GM23338 (cell line): ENCODE data around the gene OR52I1. TPM values are rescaled to one million over a fixed set of nuclear protein-coding genes. Genes with fewer than 3 reads are reported as not detected.

Source experiments
- ATAC-seq: fragments of 200-7000 bp; cut with Tn5 transposase; 3 replicates; pipeline ENCODE4 v1.9.1; 2020
- DNase-seq: peaks from one replicate; pipeline ENCODE4 v3.0.0-alpha.2; 2015; ENCODE audit warnings: low spot score
- H2AFZ ChIP-seq: fragments of 200-600 bp; sonication (generic); 2 replicates; pipeline ENCODE4 v1.8.0; 2016; ENCODE audit warnings: antibody characterized with exemption, mild to moderate bottlenecking, moderate library complexity
- H3F3A ChIP-seq: fragments of 200-600 bp; sonication (generic); replicated peaks from 2 replicates; pipeline ENCODE4 v1.8.0; 2017; ENCODE audit warnings: antibody characterized with exemption, mixed run types, low read depth
- H3K27ac ChIP-seq: fragments of 200-600 bp; sonication (generic); 2 replicates; pipeline ENCODE4 v1.6.1; 2016; ENCODE audit warnings: low read depth
- H3K27me3 ChIP-seq: fragments of 200-600 bp; sonication (generic); 2 replicates; pipeline ENCODE4 v1.8.0; 2016; ENCODE audit warnings: mild to moderate bottlenecking, mixed run types, moderate library complexity; ENCODE audit not compliant: insufficient read depth
- H3K36me3 ChIP-seq: fragments of 200-600 bp; sonication (generic); 2 replicates; pipeline ENCODE4 v1.8.0; 2016; ENCODE audit warnings: mild to moderate bottlenecking; ENCODE audit not compliant: insufficient read depth
- H3K4me1 ChIP-seq: fragments of 200-600 bp; sonication (generic); 2 replicates; pipeline ENCODE4 v1.8.0; 2016; ENCODE audit warnings: mild to moderate bottlenecking, moderate library complexity; ENCODE audit not compliant: insufficient read depth
- H3K4me2 ChIP-seq: fragments of 200-600 bp; sonication (generic); 2 replicates; pipeline ENCODE4 v1.7.1; 2017; ENCODE audit warnings: mixed run types
- H3K4me3 ChIP-seq: fragments of 200-600 bp; sonication (generic); 2 replicates; pipeline ENCODE4 v1.6.1; 2016; ENCODE audit warnings: mixed run types
- H3K79me2 ChIP-seq: fragments of 200-600 bp; sonication (generic); replicated peaks from 2 replicates; pipeline ENCODE4 v1.8.0; 2017; ENCODE audit warnings: mild to moderate bottlenecking; ENCODE audit not compliant: insufficient read depth
- H3K9me2 ChIP-seq: fragments of 200-600 bp; sonication (generic); 2 replicates; pipeline ENCODE4 v1.8.0; 2017; ENCODE audit not compliant: insufficient read depth
- H4K20me1 ChIP-seq: fragments of 200-600 bp; sonication (generic); replicated peaks from 2 replicates; pipeline ENCODE4 v1.8.0; 2017; ENCODE audit warnings: mild to moderate bottlenecking; ENCODE audit not compliant: insufficient read depth
- H3K27ac Mint-ChIP-seq: 2 replicates; pipeline ENCODE4 v1.8.0; 2020; ENCODE audit warnings: inconsistent platforms, mild to moderate bottlenecking, moderate library complexity, mixed read lengths
- H3K27me3 Mint-ChIP-seq: 3 replicates; pipeline ENCODE4 v1.8.0; 2022; ENCODE audit warnings: low read depth, mild to moderate bottlenecking, moderate library complexity, mixed read lengths, inconsistent platforms; ENCODE audit not compliant: insufficient read depth, poor library complexity
- H3K36me3 Mint-ChIP-seq: 3 replicates; pipeline ENCODE4 v1.8.0; 2021; ENCODE audit warnings: low read depth, mild to moderate bottlenecking, inconsistent platforms, moderate library complexity, mixed read lengths
- H3K4me1 Mint-ChIP-seq: 3 replicates; pipeline ENCODE4 v1.8.0; 2020; ENCODE audit warnings: mild to moderate bottlenecking, inconsistent platforms, mixed read lengths
- H3K4me3 Mint-ChIP-seq: 3 replicates; pipeline ENCODE4 v1.8.0; 2021; ENCODE audit warnings: moderate library complexity, mild to moderate bottlenecking, inconsistent platforms, mixed read lengths
- H3K9me3 Mint-ChIP-seq: 3 replicates; pipeline ENCODE4 v1.8.0; 2020; ENCODE audit warnings: moderate library complexity, mild to moderate bottlenecking, inconsistent platforms, mixed read lengths
- CREB1 ChIP-seq: fragments of 250-450 bp; sonication (Bioruptor Pico); IDR thresholded peaks from 2 replicates; pipeline ENCODE4 v1.5.0; 2020; ENCODE audit warnings: low read depth, mild to moderate bottlenecking, moderate library complexity
- CTCF ChIP-seq, 2 experiments: fragments of 200-600 bp in 1 of 2; sonication (generic) in 1 of 2; conservative IDR thresholded peaks; 2 replicates each; pipeline versions ENCODE4 v1.5.1 to v1.6.1; 2016 to 2017; ENCODE audit warnings: antibody characterized with exemption in 2 of 2, low read depth in 2 of 2, mild to moderate bottlenecking in 2 of 2, moderate library complexity in 1 of 2
- EZH2 ChIP-seq: fragments of 200-600 bp; sonication (generic); IDR thresholded peaks from one replicate; pipeline ENCODE4 v1.8.0; 2017; ENCODE audit warnings: antibody characterized with exemption, mild to moderate bottlenecking, low read depth; ENCODE audit not compliant: unreplicated experiment
- NANOG ChIP-seq: IDR thresholded peaks from 2 replicates; pipeline ENCODE4 v1.6.1; 2016; ENCODE audit warnings: antibody characterized with exemption, borderline replicate concordance
- POLR2AphosphoS5 ChIP-seq: IDR thresholded peaks from 2 replicates; pipeline ENCODE4 v1.6.1; 2016; ENCODE audit warnings: antibody characterized with exemption, low read depth
- REST ChIP-seq: IDR thresholded peaks from one replicate; pipeline ENCODE4 v1.6.1; 2018; ENCODE audit warnings: antibody characterized with exemption; ENCODE audit not compliant: unreplicated experiment
- ZNF114 ChIP-seq: fragments of 250-450 bp; sonication (Bioruptor Pico); IDR thresholded peaks from 2 replicates; pipeline ENCODE4 v1.5.0; 2020; ENCODE audit warnings: mild to moderate bottlenecking, moderate library complexity
- polyA plus RNA-seq: library from polyadenylated mRNA; unstranded; fragments of >200 nt; fragmentation: Nextera tagmentation; extraction: Ambion mirVana; gene quantifications from 2 replicates; pipeline ENCODE4 v1.2.1, GENCODE V29; 2016
- total RNA-seq: library from RNA; depleted of rRNA; stranded (reverse); fragments of >200 nt; shearing (Covaris generic); gene quantifications from 2 replicates; pipeline ENCODE4 v1.2.3, GENCODE V29; 2014
- TF ChIP-seq, protein P1 (sequence below): IDR thresholded peaks from 2 replicates; pipeline ENCODE4 v1.6.1; 2016; ENCODE audit warnings: antibody characterized with exemption
- TF ChIP-seq, protein P2 (sequence below): fragments of 250-450 bp; sonication (Bioruptor Pico); IDR thresholded peaks from 2 replicates; pipeline ENCODE4 v1.5.0; 2020; ENCODE audit warnings: mild to moderate bottlenecking, moderate library complexity

Gene OR52I1
- total and polyA plus RNA-seq, 2 experiments from 2014 or later, result not detected

DNA sequence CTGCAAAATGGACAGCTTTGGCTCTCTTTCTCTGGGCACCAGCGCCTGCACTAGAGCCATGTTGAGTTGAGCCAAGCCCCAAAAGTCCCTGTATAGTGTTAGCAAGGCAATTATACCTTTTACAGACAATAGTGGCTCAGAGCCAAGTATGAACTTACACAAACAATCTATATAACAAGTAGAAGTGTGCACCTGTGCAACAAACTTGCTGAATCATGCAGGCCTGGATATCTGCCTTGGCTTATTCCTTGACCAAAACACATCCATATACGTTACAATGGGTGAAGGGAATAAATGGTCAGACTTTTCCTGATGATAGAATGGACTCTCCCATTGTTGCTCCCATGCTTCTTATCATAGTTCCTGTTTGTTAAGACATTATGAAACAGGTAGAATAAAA is 16.1 kb upstream of the OR52I1 start:
- no peaks in the 10 kb centered on the region; the same call in 2 of the 3 replicates for H3K9me3 Mint-ChIP-seq

More for the DNA sequence above, 16.1 kb upstream of the OR52I1 start:
- H3K4me3 Mint-ChIP-seq, result no peak overlapping the region
- ATAC-seq, result no peak
- H3K4me1 ChIP-seq, result no peaks in the 10 kb centered on the region
- no peaks in the 10 kb centered on the region for H4K20me1 ChIP-seq
- no peak overlapping the region for H2AFZ ChIP-seq
- DNase-seq, result no peak
- no peak overlapping the region for H3K4me3 ChIP-seq
- H3K79me2 ChIP-seq, result no peaks in the 10 kb centered on the region
- no peaks in the 10 kb centered on the region for H3K4me1 Mint-ChIP-seq
- H3K27me3 ChIP-seq, result no peaks in the 10 kb centered on the region
- no peak for TF ChIP-seq REST
- TF ChIP-seq NANOG, result no peak
- TF ChIP-seq, protein P1, sequence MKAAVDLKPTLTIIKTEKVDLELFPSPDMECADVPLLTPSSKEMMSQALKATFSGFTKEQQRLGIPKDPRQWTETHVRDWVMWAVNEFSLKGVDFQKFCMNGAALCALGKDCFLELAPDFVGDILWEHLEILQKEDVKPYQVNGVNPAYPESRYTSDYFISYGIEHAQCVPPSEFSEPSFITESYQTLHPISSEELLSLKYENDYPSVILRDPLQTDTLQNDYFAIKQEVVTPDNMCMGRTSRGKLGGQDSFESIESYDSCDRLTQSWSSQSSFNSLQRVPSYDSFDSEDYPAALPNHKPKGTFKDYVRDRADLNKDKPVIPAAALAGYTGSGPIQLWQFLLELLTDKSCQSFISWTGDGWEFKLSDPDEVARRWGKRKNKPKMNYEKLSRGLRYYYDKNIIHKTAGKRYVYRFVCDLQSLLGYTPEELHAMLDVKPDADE, result no peak
- no peak for TF ChIP-seq POLR2AphosphoS5
- TF ChIP-seq, protein P2, sequence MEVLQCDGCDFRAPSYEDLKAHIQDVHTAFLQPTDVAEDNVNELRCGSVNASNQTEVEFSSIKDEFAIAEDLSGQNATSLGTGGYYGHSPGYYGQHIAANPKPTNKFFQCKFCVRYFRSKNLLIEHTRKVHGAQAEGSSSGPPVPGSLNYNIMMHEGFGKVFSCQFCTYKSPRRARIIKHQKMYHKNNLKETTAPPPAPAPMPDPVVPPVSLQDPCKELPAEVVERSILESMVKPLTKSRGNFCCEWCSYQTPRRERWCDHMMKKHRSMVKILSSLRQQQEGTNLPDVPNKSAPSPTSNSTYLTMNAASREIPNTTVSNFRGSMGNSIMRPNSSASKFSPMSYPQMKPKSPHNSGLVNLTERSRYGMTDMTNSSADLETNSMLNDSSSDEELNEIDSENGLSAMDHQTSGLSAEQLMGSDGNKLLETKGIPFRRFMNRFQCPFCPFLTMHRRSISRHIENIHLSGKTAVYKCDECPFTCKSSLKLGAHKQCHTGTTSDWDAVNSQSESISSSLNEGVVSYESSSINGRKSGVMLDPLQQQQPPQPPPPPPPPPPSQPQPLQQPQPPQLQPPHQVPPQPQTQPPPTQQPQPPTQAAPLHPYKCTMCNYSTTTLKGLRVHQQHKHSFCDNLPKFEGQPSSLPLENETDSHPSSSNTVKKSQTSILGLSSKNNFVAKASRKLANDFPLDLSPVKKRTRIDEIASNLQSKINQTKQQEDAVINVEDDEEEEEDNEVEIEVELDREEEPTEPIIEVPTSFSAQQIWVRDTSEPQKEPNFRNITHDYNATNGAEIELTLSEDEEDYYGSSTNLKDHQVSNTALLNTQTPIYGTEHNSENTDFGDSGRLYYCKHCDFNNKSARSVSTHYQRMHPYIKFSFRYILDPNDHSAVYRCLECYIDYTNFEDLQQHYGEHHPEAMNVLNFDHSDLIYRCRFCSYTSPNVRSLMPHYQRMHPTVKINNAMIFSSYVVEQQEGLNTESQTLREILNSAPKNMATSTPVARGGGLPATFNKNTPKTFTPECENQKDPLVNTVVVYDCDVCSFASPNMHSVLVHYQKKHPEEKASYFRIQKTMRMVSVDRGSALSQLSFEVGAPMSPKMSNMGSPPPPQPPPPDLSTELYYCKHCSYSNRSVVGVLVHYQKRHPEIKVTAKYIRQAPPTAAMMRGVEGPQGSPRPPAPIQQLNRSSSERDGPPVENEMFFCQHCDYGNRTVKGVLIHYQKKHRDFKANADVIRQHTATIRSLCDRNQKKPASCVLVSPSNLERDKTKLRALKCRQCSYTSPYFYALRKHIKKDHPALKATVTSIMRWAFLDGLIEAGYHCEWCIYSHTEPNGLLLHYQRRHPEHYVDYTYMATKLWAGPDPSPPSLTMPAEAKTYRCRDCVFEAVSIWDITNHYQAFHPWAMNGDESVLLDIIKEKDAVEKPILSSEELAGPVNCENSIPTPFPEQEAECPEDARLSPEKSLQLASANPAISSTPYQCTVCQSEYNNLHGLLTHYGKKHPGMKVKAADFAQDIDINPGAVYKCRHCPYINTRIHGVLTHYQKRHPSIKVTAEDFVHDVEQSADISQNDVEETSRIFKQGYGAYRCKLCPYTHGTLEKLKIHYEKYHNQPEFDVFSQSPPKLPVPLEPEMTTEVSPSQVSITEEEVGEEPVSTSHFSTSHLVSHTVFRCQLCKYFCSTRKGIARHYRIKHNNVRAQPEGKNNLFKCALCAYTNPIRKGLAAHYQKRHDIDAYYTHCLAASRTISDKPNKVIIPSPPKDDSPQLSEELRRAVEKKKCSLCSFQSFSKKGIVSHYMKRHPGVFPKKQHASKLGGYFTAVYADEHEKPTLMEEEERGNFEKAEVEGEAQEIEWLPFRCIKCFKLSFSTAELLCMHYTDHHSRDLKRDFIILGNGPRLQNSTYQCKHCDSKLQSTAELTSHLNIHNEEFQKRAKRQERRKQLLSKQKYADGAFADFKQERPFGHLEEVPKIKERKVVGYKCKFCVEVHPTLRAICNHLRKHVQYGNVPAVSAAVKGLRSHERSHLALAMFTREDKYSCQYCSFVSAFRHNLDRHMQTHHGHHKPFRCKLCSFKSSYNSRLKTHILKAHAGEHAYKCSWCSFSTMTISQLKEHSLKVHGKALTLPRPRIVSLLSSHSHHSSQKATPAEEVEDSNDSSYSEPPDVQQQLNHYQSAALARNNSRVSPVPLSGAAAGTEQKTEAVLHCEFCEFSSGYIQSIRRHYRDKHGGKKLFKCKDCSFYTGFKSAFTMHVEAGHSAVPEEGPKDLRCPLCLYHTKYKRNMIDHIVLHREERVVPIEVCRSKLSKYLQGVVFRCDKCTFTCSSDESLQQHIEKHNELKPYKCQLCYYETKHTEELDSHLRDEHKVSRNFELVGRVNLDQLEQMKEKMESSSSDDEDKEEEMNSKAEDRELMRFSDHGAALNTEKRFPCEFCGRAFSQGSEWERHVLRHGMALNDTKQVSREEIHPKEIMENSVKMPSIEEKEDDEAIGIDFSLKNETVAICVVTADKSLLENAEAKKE, result no peak
- no peak for TF ChIP-seq CREB1 (CRISPR knock-in tag)
- TF ChIP-seq CTCF (conservative IDR thresholded peaks at IDR 0.05; ENCODE audit: low read depth in 2 of 2), result no peak
- no peak for TF ChIP-seq EZH2
- no peak for TF ChIP-seq ZNF114 (CRISPR knock-in tag)
- peaks cover 2% of the 10 kb centered on the region for H3K27me3 Mint-ChIP-seq
- H3K27ac ChIP-seq, result no peak overlapping the region
- no peaks in the 10 kb centered on the region for H3F3A ChIP-seq
- no peak overlapping the region for H3K27ac Mint-ChIP-seq
- no peak overlapping the region for H3K4me2 ChIP-seq
- H3K36me3 ChIP-seq, result no peaks in the 10 kb centered on the region
- H3K9me2 ChIP-seq, result peaks cover 18% of the 10 kb centered on the region
- no peaks in the 10 kb centered on the region for H3K36me3 Mint-ChIP-seq
